KMS-11 (cell line): ENCODE measurements around the gene PEX6.

Source experiments
- H2AFZ ChIP-seq: fragments of 200-600 bp; sonication (generic); 2 replicates; pipeline ENCODE4 v1.6.1; 2016; ENCODE audit warnings: antibody characterized with exemption, mixed run types, low read depth
- H3K27ac ChIP-seq: fragments of 200-600 bp; sonication (generic); 2 replicates; pipeline ENCODE4 v1.6.1; 2016; ENCODE audit warnings: mild to moderate bottlenecking, mixed run types
- H3K27me3 ChIP-seq: fragments of 200-600 bp; sonication (generic); 2 replicates; pipeline ENCODE4 v1.6.1; 2017; ENCODE audit warnings: mild to moderate bottlenecking, low read depth, mixed run types, moderate library complexity; ENCODE audit not compliant: insufficient read depth
- H3K36me3 ChIP-seq: fragments of 200-600 bp; sonication (generic); 2 replicates; pipeline ENCODE4 v1.6.1; 2017; ENCODE audit warnings: mild to moderate bottlenecking, mixed run types; ENCODE audit not compliant: insufficient read depth
- H3K4me1 ChIP-seq: fragments of 200-600 bp; sonication (generic); 2 replicates; pipeline ENCODE4 v1.6.1; 2016; ENCODE audit warnings: mild to moderate bottlenecking, low read depth, mixed run types; ENCODE audit not compliant: poor library complexity, severe bottlenecking
- H3K4me2 ChIP-seq: fragments of 200-600 bp; sonication (generic); 2 replicates; pipeline ENCODE4 v1.7.0; 2016; ENCODE audit warnings: mild to moderate bottlenecking, mixed run types
- H3K4me3 ChIP-seq: fragments of 200-600 bp; sonication (generic); IDR thresholded peaks from 2 replicates; pipeline ENCODE4 v1.6.1; 2017; ENCODE audit warnings: low read depth, low read length, mixed read lengths; ENCODE audit not compliant: insufficient read depth
- H3K79me2 ChIP-seq: fragments of 200-600 bp; sonication (generic); 2 replicates; pipeline ENCODE4 v1.6.1; 2016; ENCODE audit warnings: low read depth, mixed run types; ENCODE audit not compliant: insufficient read depth
- H3K9ac ChIP-seq: fragments of 200-600 bp; sonication (generic); 2 replicates; pipeline ENCODE4 v1.6.1; 2016; ENCODE audit warnings: mild to moderate bottlenecking, mixed run types
- H4K20me1 ChIP-seq: fragments of 200-600 bp; sonication (generic); 2 replicates; pipeline ENCODE4 v1.6.1; 2016; ENCODE audit warnings: mild to moderate bottlenecking, mixed run types; ENCODE audit not compliant: insufficient read depth
- TF ChIP-seq, protein P1 (sequence below): fragments of 200-600 bp; sonication (generic); conservative IDR thresholded peaks from 2 replicates; pipeline ENCODE4 v1.6.1; 2017; ENCODE audit warnings: low read depth, mild to moderate bottlenecking, antibody characterized with exemption, low read length, moderate library complexity, mixed read lengths

PEX6 gene

DNA sequence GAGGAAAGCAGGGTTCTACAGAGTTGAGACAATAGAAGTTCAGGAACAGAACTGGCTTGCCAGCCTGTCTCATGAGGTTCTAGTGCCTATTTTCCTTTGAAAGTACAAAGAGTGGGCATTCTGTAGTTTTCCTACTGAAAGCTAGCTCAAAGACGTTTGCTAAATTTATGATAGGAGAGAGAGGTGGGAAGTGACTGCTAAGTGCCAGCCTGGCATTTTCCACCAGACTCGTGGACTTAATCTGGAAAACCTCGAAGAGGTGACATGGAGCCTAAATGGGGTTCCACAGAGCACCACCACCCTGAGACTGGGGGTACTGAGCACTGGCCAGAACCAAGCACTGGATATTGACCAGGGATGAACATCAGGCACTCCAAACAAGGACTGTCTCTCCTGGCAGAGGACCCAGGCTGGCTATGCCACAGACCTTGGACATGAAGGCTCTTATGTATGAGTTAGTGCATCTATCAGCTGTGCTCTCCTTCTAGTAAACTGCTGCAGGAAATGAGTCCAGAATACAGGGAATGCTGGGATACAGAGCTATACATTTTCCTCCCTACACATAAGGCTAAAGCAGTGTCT is 7.1 kb downstream of the PEX6 start:
- H3K4me2 ChIP-seq, result no peak overlapping the region
- no peak overlapping the region for H3K4me3 ChIP-seq
- H3K27ac ChIP-seq, result no peak overlapping the region
- H3K4me1 ChIP-seq, result no peaks in the 10 kb centered on the region
- no peaks in the 10 kb centered on the region for H3K27me3 ChIP-seq
- no peaks in the 10 kb centered on the region for H3K36me3 ChIP-seq
- H3K79me2 ChIP-seq, result no peaks in the 10 kb centered on the region
- H3K9ac ChIP-seq, result no peak overlapping the region
- no peak overlapping the region for H2AFZ ChIP-seq
- H4K20me1 ChIP-seq, result no peaks in the 10 kb centered on the region
- TF ChIP-seq, protein P1, sequence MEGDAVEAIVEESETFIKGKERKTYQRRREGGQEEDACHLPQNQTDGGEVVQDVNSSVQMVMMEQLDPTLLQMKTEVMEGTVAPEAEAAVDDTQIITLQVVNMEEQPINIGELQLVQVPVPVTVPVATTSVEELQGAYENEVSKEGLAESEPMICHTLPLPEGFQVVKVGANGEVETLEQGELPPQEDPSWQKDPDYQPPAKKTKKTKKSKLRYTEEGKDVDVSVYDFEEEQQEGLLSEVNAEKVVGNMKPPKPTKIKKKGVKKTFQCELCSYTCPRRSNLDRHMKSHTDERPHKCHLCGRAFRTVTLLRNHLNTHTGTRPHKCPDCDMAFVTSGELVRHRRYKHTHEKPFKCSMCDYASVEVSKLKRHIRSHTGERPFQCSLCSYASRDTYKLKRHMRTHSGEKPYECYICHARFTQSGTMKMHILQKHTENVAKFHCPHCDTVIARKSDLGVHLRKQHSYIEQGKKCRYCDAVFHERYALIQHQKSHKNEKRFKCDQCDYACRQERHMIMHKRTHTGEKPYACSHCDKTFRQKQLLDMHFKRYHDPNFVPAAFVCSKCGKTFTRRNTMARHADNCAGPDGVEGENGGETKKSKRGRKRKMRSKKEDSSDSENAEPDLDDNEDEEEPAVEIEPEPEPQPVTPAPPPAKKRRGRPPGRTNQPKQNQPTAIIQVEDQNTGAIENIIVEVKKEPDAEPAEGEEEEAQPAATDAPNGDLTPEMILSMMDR, result no peak

DNA sequence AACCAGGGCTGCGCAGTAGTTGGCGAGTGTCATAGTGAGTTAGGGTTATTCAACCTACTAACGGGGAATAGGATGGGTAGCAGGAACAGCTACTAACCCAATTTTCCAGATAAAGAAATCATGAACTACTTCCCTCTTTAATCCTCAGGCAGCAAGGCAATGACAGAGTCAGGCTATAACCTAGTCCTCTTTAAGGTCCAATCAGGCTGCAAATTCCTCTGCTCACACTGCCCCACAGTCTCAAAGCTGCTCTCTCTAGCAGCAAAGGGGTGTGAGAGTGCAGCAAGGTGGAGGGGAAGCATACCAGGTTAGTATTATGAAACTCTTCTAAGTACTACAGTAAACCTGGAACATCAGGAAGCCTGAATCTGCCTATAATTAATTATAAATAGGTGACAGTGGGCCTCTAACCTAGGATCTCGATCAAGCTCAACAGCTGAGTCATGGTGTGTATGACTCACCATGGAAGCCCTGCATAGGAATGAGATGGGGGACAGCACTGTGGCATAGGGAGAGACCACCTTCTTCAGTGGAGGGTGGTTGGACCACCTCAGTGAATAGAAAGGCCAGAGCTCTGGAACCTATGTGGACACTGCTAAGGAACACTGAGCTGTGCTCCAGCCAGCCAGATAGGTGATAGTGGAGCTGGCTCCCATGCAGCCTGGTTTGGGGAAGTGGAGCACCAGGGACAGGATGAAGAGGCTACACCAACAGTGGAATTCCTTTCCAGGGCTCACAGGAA is 7.9 kb downstream of the PEX6 start:
- H3K27me3 ChIP-seq, result no peaks in the 10 kb centered on the region
- H3K36me3 ChIP-seq, result no peaks in the 10 kb centered on the region
- no peak overlapping the region for H2AFZ ChIP-seq
- no peak overlapping the region for H3K4me3 ChIP-seq
- no peak overlapping the region for H3K4me2 ChIP-seq
- no peaks in the 10 kb centered on the region for H3K4me1 ChIP-seq
- no peaks in the 10 kb centered on the region for H4K20me1 ChIP-seq
- H3K79me2 ChIP-seq, result no peaks in the 10 kb centered on the region
- TF ChIP-seq, protein P1, result no peak
- H3K27ac ChIP-seq, result no peak overlapping the region
- no peak overlapping the region for H3K9ac ChIP-seq

DNA sequence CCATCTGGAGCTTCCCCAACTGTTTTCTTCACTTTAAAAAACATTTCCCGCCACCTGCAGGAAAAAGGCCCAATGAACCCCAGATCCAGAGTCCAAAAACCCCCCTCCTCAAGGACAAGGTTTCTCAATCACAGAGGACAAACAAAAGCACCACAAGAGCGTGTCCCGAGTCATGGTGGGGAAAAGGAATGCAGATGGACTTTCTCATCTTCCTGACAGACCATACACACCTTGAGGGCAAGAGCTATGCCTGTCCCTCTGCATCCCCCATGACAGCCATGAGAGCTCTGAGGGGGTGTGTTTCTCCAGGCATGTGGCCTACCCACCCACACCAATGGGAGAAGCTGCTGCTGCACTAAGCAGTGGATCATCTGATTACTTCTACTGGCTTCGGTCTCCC is 9.0 kb downstream of the PEX6 start:
- H3K79me2 ChIP-seq, result no peaks in the 10 kb centered on the region
- H2AFZ ChIP-seq, result no peak overlapping the region
- no peak overlapping the region for H3K4me3 ChIP-seq
- TF ChIP-seq, protein P1, result no peak
- no peaks in the 10 kb centered on the region for H3K4me1 ChIP-seq
- no peak overlapping the region for H3K4me2 ChIP-seq
- no peaks in the 10 kb centered on the region for H4K20me1 ChIP-seq
- no peaks in the 10 kb centered on the region for H3K27me3 ChIP-seq
- no peak overlapping the region for H3K9ac ChIP-seq
- no peak overlapping the region for H3K27ac ChIP-seq
- H3K36me3 ChIP-seq, result no peaks in the 10 kb centered on the region

DNA sequence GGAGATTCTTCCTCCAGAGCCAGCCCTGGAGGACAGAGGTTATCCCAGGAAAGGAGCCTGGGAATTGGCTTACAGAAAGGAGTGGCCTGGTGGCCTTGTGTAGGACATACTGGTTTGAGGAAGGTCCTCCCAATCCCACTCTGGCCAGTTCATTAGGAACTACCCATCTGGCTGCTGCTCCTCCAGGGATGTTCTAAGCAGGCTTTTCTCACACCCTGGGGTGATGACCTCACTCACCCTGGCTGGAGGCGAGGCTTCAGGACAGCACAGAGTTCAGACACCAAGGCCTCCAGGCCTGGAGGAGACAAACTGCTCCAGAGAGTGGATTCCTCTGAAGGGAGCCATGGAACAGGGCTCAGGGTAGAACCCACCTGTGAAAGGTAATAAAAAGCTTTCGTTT is 9.6 kb downstream of the PEX6 start:
- no peak overlapping the region for H3K9ac ChIP-seq

More for the DNA sequence above, 9.6 kb downstream of the PEX6 start:
- Histone ChIP-seq H3K4me3 (no peak overlapping the region), H2AFZ (no peak overlapping the region), H3K79me2 (no peaks in the 10 kb centered on the region), H3K27ac (no peak overlapping the region), H3K4me2 (no peak overlapping the region), H3K27me3 (no peaks in the 10 kb centered on the region), H3K36me3 (no peaks in the 10 kb centered on the region), H4K20me1 (no peaks in the 10 kb centered on the region), H3K4me1 (no peaks in the 10 kb centered on the region)
- TF ChIP-seq, protein P1, result no peak
